ENCODE data around the gene EXOC5. TPM values are rescaled to one million over a fixed set of nuclear protein-coding genes. Genes with fewer than 3 reads are reported as not detected.

The EXOC5 gene
- polyA plus RNA-seq, 1 donor from 2014 or later, result 138 TPM

DNA sequence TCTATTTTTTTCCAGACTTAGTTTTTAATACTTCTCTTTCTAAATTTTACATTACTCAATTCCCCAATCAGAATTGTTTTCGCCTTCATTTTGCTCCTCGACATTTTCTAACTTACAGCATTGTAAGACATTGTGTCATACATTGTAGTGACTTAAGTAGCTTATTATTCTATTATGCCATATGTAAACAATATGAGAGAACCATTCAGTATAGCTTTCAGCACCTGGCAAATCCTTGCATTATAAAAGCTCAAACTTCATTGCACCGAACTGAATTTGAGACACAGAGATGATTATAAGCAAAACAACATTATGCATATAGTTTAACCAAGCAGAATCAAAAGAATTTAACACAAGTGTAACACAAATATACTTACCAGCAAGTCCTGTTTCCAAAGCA is 46.8 kb downstream of the EXOC5 start:
- Histone ChIP-seq H4K20me1 (ENCODE audit: insufficient read depth) (no peaks in the 10 kb centered on the region), H3K9me2 (ENCODE audit: insufficient read depth, low read length) (no peaks in the 10 kb centered on the region), H3K27ac (ENCODE audit: low read length) (no peak overlapping the region)

DNA sequence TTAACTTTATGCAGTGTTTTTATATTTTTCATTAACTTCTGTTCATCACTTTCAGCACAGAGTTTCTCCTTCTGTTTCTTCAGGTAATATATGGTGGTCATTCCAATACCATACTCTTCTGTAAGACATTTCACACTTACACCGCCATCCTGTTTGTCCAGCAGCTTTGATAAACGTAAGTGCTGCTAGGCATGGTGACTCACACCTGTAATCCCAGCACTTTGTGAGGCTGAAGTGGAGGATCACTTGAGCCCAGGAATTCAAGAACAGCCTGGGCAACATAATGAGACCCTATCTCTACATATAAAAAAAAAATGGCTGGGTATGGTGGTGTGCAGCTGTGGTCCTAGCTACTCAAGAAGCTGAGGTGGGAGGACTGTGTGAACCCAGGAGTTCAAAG is 55.8 kb downstream of the EXOC5 start:
- Histone ChIP-seq H3K9me2 (ENCODE audit: insufficient read depth, low read length) (no peaks in the 10 kb centered on the region), H3K79me2 (replicated peaks; ENCODE audit: insufficient read depth, low read length) (no peaks in the 10 kb centered on the region), H3K4me3 (ENCODE audit: low read length) (no peak overlapping the region), H2AFZ (ENCODE audit: low read depth, low read length) (no peak overlapping the region), H3F3A (ENCODE audit: insufficient read depth, low read length, poor library complexity, severe bottlenecking) (no peaks in the 10 kb centered on the region), H3K27me3 (ENCODE audit: insufficient read depth, low read depth, low read length) (no peaks in the 10 kb centered on the region), H3K9me3 (ENCODE audit: low read length) (no peaks in the 10 kb centered on the region), H3K9ac (ENCODE audit: low read length) (no peak overlapping the region), H3K36me3 (ENCODE audit: insufficient read depth, low read length) (peaks cover 17% of the 10 kb centered on the region), H3K4me2 (ENCODE audit: low read length) (no peak overlapping the region), H3K27ac (ENCODE audit: low read length) (no peak overlapping the region), H4K20me1 (ENCODE audit: insufficient read depth) (no peaks in the 10 kb centered on the region)
- TF ChIP-seq EP300 (conservative IDR thresholded peaks at IDR 0.05; ENCODE audit: poor library complexity, severe bottlenecking) (no peak), TAF1 (IDR thresholded peaks at IDR 0.05; ENCODE audit: low read depth) (no peak), EZH2 (IDR thresholded peaks at IDR 0.05; ENCODE audit: borderline replicate concordance, insufficient read depth, low read length, poor library complexity, severe bottlenecking) (no peak), POLR2AphosphoS5 (IDR thresholded peaks at IDR 0.05) (no peak), MXI1 (conservative IDR thresholded peaks at IDR 0.05; ENCODE audit: poor library complexity, severe bottlenecking) (no peak), SMC3 (conservative IDR thresholded peaks at IDR 0.05; ENCODE audit: poor library complexity) (no peak), RAD21 (conservative IDR thresholded peaks at IDR 0.05) (no peak)
- TF ChIP-seq, protein P1, sequence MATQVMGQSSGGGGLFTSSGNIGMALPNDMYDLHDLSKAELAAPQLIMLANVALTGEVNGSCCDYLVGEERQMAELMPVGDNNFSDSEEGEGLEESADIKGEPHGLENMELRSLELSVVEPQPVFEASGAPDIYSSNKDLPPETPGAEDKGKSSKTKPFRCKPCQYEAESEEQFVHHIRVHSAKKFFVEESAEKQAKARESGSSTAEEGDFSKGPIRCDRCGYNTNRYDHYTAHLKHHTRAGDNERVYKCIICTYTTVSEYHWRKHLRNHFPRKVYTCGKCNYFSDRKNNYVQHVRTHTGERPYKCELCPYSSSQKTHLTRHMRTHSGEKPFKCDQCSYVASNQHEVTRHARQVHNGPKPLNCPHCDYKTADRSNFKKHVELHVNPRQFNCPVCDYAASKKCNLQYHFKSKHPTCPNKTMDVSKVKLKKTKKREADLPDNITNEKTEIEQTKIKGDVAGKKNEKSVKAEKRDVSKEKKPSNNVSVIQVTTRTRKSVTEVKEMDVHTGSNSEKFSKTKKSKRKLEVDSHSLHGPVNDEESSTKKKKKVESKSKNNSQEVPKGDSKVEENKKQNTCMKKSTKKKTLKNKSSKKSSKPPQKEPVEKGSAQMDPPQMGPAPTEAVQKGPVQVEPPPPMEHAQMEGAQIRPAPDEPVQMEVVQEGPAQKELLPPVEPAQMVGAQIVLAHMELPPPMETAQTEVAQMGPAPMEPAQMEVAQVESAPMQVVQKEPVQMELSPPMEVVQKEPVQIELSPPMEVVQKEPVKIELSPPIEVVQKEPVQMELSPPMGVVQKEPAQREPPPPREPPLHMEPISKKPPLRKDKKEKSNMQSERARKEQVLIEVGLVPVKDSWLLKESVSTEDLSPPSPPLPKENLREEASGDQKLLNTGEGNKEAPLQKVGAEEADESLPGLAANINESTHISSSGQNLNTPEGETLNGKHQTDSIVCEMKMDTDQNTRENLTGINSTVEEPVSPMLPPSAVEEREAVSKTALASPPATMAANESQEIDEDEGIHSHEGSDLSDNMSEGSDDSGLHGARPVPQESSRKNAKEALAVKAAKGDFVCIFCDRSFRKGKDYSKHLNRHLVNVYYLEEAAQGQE (IDR thresholded peaks at IDR 0.05; ENCODE audit: borderline replicate concordance), result no peak
- TF ChIP-seq, protein P2, sequence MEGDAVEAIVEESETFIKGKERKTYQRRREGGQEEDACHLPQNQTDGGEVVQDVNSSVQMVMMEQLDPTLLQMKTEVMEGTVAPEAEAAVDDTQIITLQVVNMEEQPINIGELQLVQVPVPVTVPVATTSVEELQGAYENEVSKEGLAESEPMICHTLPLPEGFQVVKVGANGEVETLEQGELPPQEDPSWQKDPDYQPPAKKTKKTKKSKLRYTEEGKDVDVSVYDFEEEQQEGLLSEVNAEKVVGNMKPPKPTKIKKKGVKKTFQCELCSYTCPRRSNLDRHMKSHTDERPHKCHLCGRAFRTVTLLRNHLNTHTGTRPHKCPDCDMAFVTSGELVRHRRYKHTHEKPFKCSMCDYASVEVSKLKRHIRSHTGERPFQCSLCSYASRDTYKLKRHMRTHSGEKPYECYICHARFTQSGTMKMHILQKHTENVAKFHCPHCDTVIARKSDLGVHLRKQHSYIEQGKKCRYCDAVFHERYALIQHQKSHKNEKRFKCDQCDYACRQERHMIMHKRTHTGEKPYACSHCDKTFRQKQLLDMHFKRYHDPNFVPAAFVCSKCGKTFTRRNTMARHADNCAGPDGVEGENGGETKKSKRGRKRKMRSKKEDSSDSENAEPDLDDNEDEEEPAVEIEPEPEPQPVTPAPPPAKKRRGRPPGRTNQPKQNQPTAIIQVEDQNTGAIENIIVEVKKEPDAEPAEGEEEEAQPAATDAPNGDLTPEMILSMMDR (IDR thresholded peaks at IDR 0.05; ENCODE audit: poor library complexity, severe bottlenecking), result no peak

More for the DNA sequence above, 46.8 kb downstream of the EXOC5 start:
- Histone ChIP-seq H3K9ac (ENCODE audit: low read length) (no peak overlapping the region), H3K4me3 (ENCODE audit: low read length) (no peak overlapping the region), H3K9me3 (ENCODE audit: low read length) (no peaks in the 10 kb centered on the region), H3K36me3 (ENCODE audit: insufficient read depth, low read length) (peaks cover under 1% of the 10 kb centered on the region), H3K4me2 (ENCODE audit: low read length) (no peak overlapping the region), H3K27me3 (ENCODE audit: insufficient read depth, low read depth, low read length) (no peaks in the 10 kb centered on the region), H2AFZ (ENCODE audit: low read depth, low read length) (no peak overlapping the region), H3K79me2 (replicated peaks; ENCODE audit: insufficient read depth, low read length) (no peaks in the 10 kb centered on the region), H3F3A (ENCODE audit: insufficient read depth, low read length, poor library complexity, severe bottlenecking) (no peaks in the 10 kb centered on the region)
- TF ChIP-seq, protein P1 (IDR thresholded peaks at IDR 0.05; ENCODE audit: borderline replicate concordance), result no peak
- TF ChIP-seq EZH2 (IDR thresholded peaks at IDR 0.05; ENCODE audit: borderline replicate concordance, insufficient read depth, low read length, poor library complexity, severe bottlenecking) (no peak), EP300 (conservative IDR thresholded peaks at IDR 0.05; ENCODE audit: poor library complexity, severe bottlenecking) (no peak), POLR2AphosphoS5 (IDR thresholded peaks at IDR 0.05) (no peak), MXI1 (conservative IDR thresholded peaks at IDR 0.05; ENCODE audit: poor library complexity, severe bottlenecking) (no peak), TAF1 (IDR thresholded peaks at IDR 0.05; ENCODE audit: low read depth) (no peak), RAD21 (conservative IDR thresholded peaks at IDR 0.05) (no peak), SMC3 (conservative IDR thresholded peaks at IDR 0.05; ENCODE audit: poor library complexity) (no peak)
- TF ChIP-seq, protein P2 (IDR thresholded peaks at IDR 0.05; ENCODE audit: poor library complexity, severe bottlenecking), result no peak
